HG03108 (cell line): ENCODE results near the gene TSSK2.
"Not testable (repeated sequence)": the region's sequence is repeated elsewhere in the genome, so short reads cannot be mapped to it uniquely, and the experiment has no call there.

Experiments
- ATAC-seq: cut with Tn5 transposase; IDR thresholded peaks from one replicate; pipeline ENCODE4 v1.9.1; 2021; ENCODE audit warnings: moderate library complexity; ENCODE audit not compliant: unreplicated experiment

TSSK2 gene

DNA sequence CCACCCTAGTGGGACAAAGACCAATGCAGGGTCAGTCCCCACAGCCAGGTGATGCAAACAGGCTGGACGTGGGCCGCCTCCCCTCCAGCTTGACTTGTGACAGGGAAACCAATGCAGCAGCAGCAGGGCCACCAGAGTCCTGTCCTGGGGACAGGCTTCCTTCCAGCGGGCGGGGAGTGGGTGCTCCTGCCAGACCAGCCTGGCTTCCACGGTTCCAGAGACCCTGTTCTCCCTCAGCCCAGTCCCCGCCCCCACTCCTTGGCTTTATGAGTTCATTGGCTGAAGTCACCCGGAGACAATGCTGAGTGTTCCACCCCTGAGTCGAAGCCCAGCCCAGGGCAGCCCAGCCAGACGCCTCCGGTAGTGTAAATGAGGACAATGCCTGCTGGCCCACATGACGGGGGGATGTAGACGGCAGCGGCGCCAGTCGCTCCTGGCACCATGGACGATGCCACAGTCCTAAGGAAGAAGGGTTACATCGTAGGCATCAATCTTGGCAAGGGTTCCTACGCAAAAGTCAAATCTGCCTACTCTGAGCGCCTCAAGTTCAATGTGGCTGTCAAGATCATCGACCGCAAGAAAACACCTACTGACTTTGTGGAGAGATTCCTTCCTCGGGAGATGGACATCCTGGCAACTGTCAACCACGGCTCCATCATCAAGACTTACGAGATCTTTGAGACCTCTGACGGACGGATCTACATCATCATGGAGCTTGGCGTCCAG lies at the start of gene TSSK2:
Gene TSSK2, plus strand, starts transcription at position 350 of the 726 bp plus-strand sequence. Its CDS starts 92 bp downstream, at position 442.
- ATAC-seq = no peak

DNA sequence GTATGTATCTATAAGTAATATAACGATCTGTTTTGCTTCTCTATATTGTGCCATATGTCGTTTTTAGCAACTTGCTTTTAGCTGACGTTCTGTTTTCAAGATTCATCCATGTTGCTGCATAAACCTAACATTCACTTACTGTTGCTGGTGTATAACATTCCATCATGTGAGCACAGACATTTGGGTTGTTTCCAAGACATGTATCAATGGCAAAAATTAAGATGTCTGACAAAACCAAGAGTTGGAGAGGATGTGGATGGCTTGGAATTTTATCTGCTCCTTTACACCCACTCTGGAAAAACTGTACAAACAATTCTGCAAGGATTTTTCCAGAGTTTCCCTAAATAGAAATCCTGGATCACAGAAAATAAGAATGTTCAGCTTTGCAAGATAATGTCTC lies 49.8 kb upstream of the TSSK2 start:
- no peak for ATAC-seq

DNA sequence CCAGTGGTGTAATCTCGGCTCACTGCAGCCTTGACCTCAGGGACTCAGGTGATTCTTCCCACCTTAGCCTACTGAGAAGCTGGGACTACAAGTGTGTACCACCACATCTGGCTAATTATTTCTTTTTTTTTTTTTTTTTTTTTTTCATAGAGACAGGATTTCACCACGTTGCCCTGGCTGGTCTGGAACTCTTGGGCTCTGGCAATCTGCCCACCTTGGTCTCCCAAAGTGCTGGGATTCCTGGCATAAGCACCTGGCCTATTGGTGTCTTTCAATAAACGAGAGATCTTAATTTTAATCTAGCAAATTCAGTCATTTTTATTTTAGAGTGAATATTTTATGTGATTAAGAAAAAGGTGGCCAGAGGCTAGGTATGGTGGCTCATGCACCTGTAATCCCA lies 49.0 kb upstream of the TSSK2 start:
- no peak for ATAC-seq

DNA sequence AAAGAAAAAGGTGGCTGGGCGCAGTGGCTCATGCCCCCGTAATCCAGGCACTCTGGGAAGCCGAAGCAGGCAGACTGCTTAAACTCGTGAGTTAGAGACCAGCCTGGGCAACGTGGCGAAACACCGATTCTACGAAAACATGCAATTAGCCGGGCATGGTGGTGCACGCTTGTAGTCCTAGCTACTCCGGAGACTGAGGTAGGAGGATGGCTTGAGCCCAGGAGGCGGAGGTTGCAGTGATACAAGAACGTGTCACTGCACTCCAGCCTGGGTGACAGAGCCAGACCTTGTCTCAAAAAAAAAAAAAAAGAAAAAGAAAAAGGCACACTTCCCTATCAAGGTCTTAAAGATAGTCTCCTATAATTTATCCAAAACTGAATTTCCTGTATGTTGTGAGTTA lies 48.3 kb upstream of the TSSK2 start:
- ATAC-seq = no peak

DNA sequence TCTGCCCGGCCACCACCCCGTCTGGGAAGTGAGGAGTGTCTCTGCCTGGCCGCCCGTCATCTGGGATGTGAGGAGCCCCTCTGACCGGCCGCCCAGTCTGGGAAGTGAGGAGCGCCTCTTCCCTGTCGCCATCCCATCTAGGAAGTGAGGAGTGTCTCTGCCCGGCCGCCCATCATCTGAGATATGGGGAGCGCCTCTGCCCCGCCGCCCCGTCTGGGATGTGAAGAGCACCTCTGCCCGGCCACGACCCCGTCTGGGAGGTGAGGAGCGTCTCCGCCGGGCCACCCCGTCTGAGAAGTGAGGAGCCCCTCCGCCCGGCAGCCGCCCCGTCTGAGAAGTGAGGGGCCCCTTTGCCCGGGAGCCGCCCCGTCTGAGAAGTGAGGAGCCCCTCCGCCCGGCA lies 47.0 kb upstream of the TSSK2 start:
- not testable (repeated sequence) for ATAC-seq

- not testable (repeated sequence) for ATAC-seq
Observed at GRCh38 chr22:19084586-19084985, 46.5 kb upstream of the TSSK2 start.

DNA sequence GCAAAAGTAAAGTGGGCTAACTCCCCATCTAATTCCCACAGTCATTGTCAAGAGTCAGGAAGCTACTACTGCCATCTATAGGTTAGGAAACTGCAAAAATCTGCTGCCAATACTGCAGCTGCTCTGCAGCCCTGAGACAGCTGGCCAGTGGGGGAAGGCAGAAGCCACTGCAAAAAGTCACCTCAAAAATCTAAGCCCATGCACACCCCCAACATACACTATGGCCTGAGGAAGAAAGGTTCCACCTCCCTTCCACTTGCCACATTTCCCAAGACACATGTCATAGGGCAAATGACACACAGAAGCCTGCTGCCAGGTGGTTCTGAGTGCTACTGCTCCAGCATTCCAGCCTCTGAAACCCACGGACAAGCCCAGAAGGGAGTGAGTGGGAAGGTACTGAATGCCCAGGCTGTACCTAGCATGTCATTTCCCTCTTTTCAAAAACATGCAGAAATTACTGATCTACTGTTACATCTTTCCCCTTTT lies 45.8 kb upstream of the TSSK2 start:
- no peak for ATAC-seq

GRCh38 chr22:19086417-19086816 lies 44.7 kb upstream of the TSSK2 start:
- ATAC-seq = no peak

DNA sequence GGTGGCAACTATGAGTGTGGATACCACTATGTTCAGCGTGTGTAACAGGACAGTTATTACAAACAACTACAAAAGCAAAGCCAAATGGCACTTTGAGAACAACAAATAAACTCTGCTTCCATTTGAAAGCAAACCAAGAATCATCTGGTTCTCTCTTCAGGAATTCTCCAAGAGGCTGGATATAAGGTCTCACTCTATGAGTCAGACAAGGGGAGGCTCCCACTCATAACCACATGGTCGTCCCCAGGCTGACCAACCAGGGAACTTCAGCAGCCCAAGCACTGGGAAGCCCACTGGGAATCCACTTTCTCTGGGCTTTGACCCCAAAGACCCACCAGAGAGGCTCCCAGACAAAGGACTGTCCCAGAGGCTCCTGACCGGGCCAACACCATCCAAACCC lies 44.2 kb upstream of the TSSK2 start:
- no peak for ATAC-seq

GRCh38 chr22:19088866-19089595 lies 42.1 kb upstream of the TSSK2 start:
- ATAC-seq = no peak

DNA sequence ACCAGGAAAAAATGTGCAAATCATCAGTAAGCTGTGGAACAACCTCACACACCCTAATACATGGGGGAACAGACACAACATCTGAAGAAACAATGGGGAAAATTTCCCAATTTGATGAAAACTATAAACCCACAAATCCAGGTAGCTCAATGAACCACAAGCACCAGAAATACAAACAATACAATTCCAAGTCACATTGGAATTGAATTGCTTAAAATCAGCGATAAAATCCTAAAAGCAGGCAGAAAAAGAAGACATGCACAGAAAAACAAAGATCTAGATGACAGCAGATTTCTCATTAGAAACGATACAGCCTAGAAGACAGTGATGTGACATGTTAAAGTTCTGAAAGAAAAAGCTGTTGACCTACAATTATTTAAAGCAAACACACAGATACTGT lies 40.9 kb upstream of the TSSK2 start:
- ATAC-seq = no peak

- ATAC-seq = no peak
Observed at GRCh38 chr22:19090586-19091127, 40.5 kb upstream of the TSSK2 start.

GRCh38 chr22:19092725-19093124 lies 38.4 kb upstream of the TSSK2 start:
- ATAC-seq = no peak

DNA sequence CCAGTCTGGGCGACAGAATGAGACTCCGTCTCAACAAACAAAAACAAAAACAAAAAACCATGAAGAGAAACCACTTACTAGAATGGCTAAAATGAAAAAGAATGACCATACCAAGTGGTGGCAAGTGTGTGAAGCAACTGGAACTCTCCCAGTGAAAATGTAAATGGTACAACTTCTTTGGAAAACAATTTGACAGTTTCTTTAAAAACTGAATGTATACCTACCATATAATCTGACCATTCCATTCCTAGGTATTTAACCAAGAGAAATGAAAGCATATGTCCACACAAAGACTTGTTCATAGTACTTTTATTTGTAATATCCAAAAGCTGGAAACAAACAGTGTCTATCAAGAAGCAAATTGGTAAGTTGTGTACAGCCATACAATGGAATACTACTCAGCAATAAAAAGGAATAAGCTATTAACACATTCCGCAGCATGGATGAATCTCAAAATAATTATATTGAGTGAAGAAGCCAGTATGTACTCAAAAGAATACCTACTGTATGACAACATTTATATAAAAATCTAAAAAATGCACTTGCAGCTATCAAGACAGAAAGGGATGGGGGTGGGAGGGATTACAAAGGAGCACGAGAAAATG lies 36.6 kb upstream of the TSSK2 start:
- no peak for ATAC-seq

- ATAC-seq = no peak
Observed at GRCh38 chr22:19096555-19096954, 34.6 kb upstream of the TSSK2 start.

GRCh38 chr22:19097518-19097917 lies 33.6 kb upstream of the TSSK2 start:
- ATAC-seq = no peak

- no peak for ATAC-seq
Observed at GRCh38 chr22:19098157-19098556, 33.0 kb upstream of the TSSK2 start.

DNA sequence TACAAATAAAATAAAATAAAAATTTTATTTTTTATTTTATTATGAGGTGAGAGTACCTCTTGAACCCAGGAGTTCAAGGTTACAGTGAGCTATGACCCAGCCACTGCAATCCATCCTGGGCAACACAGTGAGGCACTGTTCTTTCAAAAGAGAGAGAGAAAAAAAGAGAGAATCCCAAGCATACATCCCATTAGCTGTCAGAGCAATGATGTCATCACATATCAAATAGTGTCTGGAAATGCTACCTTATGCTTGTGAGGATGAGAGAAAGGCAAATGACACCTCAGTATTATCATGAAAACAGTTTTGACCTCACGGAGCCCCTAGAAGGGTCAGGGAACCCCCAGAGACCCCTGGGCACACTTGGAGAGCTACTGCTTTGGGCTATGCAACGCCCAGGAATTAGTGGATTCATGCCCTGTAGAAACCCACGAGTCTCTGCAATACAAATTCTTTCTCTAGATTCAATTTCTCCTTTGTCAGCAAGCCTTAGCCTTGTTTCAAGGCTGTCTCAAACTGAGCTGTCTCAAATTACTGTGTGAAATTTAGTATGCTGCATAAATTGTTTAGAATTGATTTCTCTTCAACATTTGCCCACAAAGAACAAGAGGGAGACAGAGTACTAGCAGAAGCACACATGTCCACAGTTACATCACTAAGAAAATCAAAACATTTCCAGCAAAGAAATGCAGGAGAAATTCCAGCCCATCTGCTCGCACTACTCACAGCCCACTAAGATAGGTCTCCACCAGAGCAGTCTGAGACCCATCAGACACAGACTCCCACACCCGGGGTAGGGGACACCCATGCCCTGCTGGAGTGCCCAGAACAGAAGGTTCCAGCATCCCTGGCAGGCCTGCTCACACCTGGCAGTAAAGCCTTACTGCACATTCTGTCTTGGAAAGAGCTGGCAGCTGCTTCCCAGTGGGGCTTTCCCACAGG lies 27.0 kb upstream of the TSSK2 start:
- no peak for ATAC-seq

DNA sequence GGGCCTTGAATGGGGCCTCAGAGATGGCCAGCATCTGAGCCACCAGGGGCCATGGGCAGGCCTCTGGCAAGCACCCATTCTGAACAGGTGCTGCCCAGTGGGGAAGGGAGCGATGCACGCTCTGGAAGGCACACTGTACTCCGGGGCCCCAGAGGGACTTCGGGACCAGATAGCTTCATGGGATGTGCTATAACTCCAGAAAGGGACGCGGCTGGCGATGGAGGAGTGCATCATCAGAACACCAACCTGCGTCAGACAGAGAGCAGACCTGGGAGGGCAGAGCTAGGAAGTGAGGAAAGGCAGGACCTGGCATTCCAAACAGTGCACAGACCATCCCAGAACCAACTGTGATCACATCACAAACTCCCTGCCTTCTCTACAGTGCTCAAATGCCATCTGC lies 25.7 kb upstream of the TSSK2 start:
- no peak for ATAC-seq
